ENCODE measurements around the gene DDX39A.
"Not testable (repeated sequence)": the region's sequence is repeated elsewhere in the genome, so short reads cannot be mapped to it uniquely, and the experiment has no call there.

Gene DDX39A
- 34.9 to 145 (median 56.2) reads per million in 17 experiments for total RNA-seq

DNA sequence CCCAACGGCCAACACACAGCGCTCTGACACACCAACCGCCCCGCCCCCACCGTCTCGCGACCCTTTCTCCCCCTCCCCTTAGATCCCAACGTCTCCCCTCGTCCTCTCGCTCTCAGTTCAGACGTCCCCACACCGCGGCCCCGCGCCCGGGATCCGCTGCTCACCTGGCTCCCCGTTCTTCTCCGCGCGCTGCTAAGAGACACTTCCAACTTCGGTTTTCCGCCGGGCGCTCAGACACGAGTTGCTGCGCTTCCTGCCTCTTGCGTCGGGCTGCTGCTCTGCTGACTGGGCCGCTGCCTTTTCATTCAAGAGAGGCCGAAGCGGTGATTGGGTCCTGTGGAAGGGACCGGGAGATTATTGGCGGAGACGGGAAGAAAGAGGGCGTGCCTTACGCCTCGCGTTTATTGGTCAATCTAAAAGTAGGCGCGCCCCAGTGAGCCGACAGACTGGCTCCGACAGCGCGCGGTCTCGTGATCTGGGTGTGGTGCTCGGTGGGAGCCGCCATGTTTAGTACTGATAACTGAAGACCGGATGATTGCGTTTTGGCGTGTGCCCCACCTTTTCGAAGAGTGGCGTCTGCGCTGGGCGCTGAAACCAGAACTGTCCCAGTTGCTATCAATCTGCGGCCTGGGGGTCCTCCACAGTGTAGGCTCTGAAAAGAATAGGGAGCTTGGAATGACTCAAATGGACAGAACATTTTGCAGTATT, at the start of gene DDX39A:
Gene DDX39A (minus strand): TSS at position 236 of the 708 bp plus-strand sequence. CDS start 6,121 bp downstream, outside the sequence.
- DNase-seq: peak; percentile 99 to 100 (median 99)

DNA sequence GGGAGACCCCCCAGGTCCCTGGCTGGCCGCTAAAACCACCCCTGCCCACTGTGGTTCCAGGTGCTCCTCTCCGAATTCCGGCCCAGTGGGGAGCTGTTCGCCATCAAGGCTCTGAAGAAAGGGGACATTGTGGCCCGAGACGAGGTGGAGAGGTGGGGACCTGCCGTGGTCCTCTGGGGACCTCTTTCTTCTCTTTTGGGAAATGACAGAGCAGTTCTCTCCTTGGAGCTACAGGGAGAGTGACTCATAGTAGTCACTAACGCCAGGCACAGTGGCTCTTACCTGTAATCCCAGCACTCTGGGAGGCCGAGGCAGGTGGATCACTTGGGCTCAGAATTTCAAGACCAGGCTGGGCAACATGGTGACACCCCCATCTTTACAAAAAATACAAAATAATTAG, 48.7 kb upstream of the DDX39A start:
- DNase-seq: no peak

DNA sequence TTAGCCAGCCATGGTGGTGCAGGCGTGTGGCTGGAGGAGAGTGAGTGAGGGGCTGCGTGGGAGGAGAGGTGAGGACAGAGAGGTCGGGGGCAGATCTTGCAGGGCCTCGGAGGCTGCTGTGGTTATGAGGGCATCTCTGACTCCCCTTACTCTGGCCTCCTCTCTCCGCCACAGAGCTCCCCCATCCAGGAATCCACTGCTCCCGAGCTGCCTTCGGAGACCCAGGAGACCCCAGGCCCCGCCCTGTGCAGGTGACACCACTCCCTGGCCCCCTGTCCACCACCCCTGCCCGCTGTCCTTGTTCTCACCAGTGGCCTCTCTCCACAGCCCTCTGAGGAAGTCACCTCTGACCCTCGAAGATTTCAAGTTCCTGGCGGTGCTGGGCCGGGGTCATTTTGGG, 48.2 kb upstream of the DDX39A start:
- DNase-seq: no peak

DNA sequence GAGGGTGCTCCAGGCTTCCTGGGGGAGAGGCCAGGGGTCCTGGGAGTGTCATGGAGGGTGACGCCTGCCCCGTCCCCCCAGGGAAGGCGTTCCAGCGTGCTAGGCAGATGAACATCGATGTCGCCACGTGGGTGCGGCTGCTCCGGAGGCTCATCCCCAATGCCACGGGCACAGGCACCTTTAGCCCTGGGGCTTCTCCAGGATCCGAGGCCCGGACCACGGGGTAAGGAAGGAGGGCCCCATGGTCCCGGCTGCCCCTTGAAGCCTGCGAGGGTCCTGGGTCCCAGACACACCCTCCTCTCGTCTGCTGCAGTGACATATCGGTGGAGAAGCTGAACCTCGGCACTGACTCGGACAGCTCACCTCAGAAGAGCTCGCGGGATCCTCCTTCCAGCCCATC, 44.6 kb upstream of the DDX39A start:
- DNase-seq: no peak

DNA sequence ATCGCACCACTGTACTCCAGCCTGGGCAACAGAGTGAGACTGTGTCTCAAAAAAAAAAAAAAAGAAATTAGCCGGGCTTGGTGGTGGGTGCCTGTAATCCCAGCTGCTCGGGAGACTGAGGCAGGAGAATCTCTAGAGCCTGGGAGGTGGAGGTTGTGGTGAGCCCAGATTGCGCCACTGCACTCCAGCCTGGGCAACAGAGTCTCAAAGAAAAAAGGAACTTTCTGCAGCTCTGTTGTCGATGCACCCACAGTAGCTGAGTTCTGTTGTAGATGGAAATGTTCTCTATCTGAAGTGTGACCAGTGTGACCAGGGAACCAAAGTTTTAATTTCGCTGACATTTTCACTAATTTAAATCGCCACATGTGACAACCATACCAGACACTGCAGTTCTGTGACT, 43.3 kb upstream of the DDX39A start:
- peak; percentile 38 to 47 (median 40) for DNase-seq

DNA sequence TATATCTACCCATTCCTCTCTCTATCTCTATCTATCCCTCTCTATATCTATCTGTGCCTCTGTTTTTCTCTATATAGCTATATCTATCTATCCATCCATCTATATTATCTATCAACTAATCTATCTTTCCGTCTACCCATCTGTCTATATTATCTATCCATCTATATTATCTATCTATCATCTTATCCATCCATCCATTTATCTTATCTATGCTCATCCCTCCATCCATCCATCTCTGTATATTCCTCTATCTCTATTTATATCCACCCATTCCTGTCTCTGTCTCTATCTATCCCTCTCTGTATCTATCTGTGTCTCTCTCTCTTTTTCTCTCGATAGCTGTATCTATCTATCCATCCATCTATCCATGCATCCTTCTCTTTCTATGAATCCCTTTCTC, 41.8 kb upstream of the DDX39A start:
- DNase-seq: no peak

DNA sequence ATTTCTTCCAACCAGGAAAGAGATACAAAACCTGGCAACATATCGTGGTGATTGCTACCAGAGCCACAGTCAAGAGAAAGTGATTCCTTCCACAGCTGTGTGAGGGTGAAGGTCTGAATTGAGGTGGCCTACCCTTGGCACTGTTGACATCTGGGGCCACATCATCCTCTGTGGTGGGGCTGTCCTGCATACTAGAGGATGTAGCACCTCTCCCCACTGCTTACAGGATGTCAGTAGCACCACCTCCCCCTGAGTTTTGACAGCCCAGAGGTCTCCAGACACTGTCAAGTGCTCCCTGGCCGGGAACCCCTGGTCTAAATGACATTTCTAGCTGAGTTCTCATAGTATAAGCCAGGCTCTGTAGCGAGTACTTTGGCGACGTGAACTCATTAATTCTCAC, 40.6 kb upstream of the DDX39A start:
- DNase-seq: no peak

DNA sequence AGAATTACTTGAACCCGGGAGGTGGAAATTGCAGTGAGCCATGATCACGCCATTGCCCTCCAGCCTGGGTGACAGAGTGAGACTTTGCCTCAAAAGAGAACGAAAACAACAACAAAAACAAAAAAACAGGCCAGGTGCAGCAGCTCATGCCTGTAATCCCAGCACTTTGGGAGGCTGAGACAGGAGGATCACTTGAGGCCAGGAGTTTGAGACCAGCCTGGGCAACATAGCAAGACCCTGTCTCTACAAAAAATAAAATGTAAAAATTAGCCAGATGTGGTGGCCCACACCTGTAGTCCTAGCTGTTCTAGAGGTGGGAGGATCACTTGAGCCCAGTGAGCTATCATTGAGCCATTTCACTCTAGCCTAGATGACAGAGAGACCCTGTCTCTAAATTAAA, 33.2 kb upstream of the DDX39A start:
- DNase-seq: not testable (repeated sequence)

DNA sequence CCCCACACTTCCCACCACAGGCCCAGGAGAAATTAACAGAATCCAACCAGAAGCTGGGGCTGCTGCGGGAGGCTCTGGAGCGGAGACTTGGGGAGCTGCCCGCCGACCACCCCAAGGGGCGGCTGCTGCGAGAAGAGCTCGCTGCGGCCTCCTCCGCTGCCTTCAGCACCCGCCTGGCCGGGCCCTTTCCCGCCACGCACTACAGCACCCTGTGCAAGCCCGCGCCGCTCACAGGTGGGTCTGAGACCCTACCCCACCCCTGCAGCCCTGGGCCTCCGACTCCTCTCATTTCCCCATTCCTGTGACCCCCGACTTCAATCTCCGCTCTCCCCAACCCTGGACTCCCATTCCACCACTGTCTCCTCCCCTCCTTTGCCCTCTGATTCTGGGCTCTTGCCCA, 31.7 kb upstream of the DDX39A start:
- no peak for DNase-seq

DNA sequence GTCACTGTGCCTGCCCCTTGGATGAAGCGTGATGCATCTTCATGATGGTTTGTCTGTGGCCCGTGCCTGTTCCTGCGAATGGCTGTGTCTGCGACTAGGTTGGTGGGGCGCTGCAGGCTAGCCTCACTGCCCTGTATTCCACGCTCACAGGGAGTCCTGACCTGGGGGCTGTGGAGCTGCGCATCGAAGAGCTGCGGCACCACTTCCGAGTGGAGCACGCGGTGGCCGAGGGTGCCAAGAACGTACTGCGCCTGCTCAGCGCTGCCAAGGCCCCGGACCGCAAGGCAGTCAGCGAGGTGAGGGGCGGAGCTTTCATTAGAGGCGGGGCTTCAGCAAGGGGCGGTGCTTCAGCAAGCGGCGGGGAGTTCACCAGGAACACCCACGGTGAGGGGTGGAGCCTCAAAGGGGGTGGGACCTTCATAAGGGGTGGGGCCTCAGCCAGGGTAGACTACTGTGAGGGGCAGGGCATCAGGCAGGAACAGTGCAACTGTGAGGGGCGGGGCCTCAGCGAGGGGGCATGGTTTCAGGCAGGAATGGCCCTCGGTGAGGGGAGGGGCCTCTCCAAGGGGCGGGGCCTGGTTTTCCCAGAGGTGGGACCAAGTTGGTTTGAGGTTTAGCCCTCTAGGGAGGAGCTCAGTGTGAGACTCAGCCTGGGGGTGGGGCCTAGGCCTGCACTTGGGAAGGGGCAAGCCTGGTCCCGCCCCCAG, 31.2 kb upstream of the DDX39A start:
- peak; percentile 40 to 62 (median 55) for DNase-seq

DNA sequence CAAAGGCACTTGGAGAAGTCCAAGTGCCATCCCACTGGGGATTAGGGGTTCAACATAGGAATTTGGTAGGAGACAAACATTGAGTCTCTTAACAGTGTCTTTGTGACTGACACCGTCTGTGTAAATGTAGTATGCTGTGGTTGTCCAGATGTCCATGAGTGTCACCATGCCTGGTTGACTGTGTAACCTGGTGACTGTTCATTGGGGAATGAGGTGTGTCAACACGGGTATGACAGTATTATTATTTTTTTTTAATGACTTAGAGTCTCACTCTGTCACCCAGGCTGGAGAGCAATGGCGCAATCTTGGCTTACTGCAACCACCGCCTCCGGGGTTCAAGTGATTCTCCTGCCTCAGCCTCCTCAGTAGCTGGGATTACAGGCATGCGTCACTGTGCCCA, 30.2 kb upstream of the DDX39A start:
- DNase-seq: peak in 2 of 4 experiments; percentile 24 to 47

DNA sequence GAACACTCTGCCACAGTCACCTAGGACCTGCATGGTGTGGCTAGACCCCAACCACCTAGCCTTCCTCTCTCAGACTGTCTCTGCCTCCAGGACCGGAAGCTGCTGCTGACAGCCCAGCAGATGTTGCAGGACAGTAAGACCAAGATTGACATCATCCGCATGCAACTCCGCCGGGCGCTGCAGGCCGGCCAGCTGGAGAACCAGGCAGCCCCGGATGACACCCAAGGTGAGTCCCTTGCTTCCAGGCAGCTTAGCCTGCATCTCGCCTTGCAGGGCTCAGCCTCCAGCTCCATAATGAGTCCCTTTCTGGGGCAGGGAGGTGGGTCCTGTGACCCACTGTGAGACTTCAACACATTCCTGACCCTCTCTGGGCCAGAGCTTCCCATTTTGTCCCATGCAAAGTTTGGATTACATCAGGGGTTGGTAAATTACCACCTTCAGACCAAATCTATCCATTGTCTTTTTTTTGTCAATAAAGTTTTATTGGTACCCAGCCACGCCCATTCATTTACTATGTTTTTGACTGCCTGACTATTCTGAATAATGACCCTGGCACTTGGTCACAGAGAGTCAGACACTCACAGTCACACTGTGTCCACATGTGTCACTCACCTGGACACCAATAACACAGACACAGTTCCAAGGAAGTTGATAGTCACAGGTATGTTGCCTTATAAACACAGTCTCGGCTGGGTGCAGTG, 27.3 kb upstream of the DDX39A start:
- DNase-seq: no peak

DNA sequence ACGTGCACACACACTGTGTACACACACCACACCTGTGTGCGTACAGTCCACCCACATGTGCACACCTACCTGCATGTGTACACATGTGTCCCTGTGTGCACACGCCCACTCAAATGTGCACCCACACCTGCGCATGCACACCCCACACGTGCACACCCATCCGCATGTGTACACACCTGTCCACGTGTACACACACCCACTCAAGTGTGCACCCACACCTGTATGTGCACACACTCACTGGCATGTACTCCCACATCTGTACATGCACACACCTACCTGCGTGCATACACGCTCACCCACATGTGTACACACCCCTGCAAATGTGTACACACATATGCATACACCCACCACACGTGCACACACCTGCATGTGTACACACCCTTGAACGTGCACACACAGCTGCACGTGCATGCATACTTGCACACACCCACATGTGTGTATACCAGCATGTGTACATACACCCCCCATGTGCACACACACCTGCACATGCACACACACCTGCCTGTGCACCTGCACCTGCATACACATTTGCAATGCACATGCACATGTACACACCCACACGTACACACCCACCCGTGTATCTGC, 24.6 kb upstream of the DDX39A start:
- no peak for DNase-seq

DNA sequence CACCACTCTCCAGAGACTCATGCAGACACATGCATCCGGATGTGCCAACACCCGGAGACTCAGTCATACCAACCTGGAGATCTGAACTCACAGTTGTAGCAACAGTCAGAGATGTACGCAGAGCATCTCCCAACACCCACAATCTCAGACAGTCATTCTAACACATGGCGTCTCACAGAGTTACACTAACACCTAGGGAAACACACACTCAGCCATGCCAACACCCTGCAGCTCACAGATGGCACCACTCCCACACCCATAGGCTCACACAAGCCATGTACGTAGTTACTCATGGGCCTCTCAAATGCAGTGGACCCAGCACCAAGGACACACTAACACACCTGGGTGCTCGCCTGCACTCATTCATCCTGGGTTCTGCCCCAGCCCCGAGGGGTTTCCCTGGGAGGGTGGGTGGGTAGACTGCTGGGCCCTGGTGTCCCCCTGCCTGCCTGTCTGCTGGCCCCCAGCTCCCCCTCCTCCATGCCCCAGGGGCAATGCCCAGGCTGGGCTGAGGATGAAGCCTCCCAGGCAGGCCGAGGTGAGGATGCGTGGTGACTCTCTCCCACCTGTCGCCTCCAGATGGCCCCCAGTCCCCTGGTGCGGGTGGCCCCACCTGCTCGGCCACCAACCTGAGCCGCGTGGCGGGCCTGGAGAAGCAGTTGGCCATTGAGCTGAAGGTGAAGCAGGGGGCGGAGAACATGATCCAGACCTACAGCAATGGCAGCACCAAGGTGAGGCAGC, 23.9 kb upstream of the DDX39A start:
- DNase-seq: no peak

DNA sequence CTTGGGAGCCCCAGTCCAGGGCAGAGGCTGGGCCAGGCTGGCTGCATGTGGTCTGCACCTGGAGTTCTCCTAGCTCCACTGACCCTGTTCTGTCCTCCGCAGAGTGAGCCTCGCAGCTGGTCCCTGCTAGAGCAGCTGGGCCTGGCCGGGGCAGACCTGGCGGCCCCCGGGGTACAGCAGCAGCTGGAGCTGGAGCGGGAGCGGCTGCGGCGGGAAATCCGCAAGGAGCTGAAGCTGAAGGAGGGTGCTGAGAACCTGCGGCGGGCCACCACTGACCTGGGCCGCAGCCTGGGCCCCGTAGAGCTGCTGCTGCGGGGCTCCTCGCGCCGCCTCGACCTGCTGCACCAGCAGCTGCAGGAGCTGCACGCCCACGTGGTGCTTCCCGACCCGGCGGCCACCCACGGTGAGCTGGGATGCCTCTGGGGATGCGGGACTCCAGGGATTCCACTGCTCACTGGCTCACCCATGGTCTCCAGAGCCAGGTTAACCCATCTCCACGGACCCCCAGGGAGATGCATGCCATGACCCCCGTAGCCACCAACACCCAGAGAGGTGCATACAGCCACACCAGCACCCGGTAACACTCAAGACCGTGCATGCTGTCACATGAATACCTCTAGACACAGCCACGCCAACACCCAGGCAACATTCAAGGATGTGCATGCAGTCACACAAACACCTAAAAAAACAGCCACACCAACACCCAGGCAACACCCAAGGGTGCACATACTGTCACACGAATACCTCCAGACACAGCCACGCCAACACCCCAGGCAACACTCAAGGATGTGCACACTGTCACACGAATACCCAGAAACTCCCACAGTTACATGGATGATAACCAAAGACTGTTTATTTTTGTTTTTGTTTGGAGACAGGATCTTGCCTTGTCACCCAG, 22.1 kb upstream of the DDX39A start:
- DNase-seq: no peak

DNA sequence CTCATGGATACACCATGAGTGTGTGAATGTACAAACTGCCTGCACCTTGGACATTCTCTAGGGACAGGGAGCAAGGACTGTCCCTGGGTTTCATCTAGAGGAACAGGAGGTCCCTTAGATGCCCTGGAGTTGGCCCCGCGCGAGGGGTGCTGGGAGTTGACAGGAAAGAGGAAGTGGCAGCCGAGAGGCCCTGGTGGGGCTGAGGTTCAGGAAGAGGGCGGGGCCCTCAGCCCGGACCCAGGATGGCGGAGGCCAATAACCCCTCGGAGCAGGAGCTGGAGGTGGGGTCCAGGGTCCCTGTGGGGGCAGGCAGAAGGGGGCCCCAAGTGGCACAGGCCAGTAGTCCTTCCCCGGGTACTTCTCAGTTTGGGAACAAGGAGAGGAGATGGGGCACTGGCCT, 20.9 kb upstream of the DDX39A start:
- peak; percentile 87 to 95 (median 92) for DNase-seq

DNA sequence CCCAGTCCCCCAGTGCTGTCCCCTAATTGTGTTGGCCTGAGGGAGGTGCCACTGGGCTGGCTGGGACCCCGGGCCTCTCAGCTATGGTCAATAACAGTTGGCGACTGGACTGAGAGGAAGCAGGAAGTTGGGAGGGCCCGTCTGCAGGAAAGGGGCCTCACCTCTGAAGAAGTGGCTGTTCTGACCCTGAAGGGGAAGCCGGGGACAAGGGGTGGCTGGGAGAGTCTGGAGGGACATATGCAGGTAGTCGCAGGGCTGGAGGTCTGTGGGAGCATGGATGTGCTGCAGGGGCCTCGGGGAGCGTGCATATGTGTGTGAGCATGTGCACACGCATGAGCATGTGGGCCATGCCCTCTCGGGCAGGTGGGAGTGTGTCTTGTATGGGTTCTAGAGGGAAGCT, 19.9 kb upstream of the DDX39A start:
- DNase-seq: no peak

DNA sequence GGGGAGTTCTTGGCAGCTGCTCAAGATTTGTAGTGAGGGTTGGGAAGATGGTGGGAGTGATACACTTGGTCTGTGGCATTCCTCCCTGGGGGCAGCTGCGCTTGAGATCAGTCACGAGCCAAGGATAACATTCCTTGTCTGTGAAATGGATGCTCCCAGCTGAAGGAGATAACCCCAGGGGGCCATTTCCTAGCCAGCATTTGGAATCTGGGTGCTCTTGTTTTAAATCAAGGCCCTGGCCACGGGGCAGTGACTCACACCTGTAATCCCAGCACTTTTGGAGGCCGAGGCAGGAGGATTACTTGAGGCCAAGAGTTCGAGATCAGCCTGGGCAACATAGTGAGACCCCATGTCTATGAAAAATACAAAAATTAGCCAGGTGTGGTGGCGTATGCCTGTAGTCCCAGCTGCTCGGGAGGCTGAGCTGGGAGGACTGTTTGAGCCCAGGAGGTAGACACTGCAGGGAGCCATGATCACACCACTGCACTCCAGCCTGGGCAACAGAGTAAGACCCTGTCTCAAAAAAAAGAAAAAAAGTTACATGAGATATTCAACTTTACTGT, 18.5 kb upstream of the DDX39A start:
- DNase-seq: no peak

DNA sequence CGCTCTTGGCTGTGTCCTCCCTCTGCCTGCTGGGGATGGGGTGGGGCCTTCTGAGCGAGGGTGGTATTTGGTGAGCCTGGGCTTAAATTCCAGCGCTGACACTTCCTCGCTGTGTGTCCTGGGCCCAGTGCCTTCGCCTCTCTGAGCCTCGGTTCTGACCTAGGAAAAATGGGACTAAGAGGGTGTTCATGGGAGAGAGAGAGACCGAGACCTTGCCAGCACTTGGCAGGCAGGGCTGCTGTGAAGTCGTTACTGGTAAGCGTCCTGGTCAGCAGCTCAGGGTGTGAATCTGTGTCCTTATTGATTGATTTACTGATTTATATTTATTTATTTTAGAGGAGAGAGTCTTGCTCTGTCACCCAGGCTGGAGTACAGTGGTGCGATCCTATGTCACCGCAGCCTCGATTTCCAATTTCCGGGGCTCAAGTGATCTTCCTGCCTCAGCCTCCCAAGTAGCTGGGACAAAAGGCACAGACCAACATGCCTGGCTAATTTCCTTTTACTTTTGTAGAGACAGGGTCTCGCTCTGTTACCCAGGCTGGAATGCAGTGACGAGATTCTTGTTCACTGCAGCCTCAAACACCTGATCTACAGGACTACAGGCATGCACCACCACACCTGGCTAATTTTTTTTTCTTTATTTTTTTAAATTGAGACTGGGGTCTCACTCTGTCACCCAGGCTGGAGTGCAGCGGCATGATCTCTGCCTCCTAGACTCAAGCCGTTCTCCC, 16.3 kb upstream of the DDX39A start:
- no peak for DNase-seq

Data from suppressor macrophage (primary cell).